Loucy (cell line): ENCODE results near the gene MAN2A1.

Experiments used
- CTCF ChIP-seq: fragments of 200-600 bp; sonication (generic); conservative IDR thresholded peaks from 2 replicates; pipeline ENCODE4 v1.5.1; 2014; ENCODE audit warnings: mild to moderate bottlenecking, antibody characterized with exemption, low read length
- EZH2phosphoT487 ChIP-seq: fragments of 200-600 bp; IDR thresholded peaks from 2 replicates; pipeline ENCODE4 v1.6.1; 2018; ENCODE audit warnings: antibody characterized with exemption, mild to moderate bottlenecking, moderate library complexity, borderline replicate concordance

DNA sequence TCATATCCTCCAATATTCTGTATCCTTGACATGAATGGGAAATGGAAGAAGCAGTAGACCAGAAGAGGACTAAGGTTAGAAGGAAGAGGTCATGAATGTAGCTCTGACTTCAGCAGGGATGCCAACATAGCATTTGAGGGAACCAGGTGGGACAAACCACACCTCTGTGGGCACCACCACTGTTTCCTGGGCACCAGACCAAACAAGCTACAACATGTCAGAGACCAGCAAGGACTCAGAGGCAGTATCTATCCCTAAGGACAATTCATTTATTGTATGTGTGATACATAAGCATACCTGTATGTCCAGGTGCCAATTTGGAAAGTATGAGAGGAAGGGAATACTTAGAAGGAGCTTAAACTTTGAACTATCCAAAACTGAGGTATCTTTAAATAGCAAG lies 192.8 kb downstream of the MAN2A1 start:
- TF ChIP-seq EZH2phosphoT487 (no peak), CTCF (no peak)
